GM12892 (cell line): ENCODE results near the gene VEGFB.

Experiments used
- POLR2A ChIP-seq: IDR thresholded peaks from 2 replicates; pipeline ENCODE4 v1.6.1; 2011; ENCODE audit warnings: low read depth, low read length, control low read depth
- TAF1 ChIP-seq: IDR thresholded peaks from 2 replicates; pipeline ENCODE4 v1.6.1; 2011; ENCODE audit warnings: low read depth, mild to moderate bottlenecking, control low read depth, low read length, borderline replicate concordance

DNA sequence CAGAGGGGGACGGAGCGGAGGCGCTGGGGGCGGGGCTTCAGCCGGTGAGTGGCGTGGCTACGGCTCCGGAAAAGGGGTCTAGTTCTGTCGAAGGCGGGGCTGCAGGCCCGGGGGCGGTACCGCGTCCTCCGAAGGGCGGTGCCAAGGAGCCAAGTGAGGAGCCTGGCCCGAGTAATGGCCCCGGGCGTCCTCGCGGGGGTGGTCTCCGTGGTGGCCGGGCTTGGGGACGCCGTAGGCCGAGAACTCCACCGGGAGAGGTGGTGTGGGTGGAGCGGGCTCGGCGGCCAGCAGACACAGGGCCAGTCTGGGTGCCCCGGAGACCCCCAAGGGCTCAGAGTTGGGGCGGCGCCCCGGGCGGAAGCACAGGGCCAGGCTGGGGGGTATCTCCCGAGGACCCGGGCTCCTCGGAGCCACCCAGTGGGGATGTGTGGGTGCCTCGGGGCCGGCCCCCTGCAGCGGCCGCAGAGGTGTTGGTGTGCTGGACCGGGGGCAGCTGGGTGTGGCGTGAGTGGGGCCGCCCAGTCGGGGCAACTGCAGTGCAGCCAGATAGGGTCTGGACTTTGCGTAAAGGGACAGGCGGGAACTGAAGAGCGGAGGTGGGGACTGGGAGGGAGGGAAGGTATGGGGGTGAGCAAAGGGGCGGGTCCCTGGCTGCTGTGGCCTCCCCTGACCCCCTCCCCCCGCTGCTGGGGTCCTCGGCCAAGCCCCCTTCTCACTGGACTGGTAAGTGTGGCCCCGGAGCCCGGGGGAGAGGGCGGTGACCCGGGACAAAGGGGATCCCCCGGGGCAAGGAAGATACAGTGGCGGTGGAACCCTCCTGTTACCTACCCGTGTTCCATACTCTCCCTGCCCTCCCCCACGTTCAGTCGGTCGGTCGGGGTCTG lies 7.3 kb downstream of the VEGFB start:
- TF ChIP-seq TAF1 (no peak; the same call in 1 of the 2 replicates), POLR2A (peak; percentile 64)
